Posterior cingulate gyrus (tissue), 11 donors: ENCODE measurements around the gene GPRIN1.
A peak's percentile ranks its signal among the peaks of the same experiment; 100 is the strongest.

ENCODE experiments used
- DNase-seq, 10 donors: peaks; one replicate each; pipeline versions ENCODE4 v3.0.0 to v3.0.0-alpha.2; 2020 to 2021; ENCODE audit warnings: mixed read lengths in 3 of 10
- intact Hi-C: fragments of 100-400 bp; cut with DNase I; formaldehyde crosslinking; loops from one replicate; pipeline ENCODE4 v1.15.1; 2023

The GPRIN1 gene

DNA sequence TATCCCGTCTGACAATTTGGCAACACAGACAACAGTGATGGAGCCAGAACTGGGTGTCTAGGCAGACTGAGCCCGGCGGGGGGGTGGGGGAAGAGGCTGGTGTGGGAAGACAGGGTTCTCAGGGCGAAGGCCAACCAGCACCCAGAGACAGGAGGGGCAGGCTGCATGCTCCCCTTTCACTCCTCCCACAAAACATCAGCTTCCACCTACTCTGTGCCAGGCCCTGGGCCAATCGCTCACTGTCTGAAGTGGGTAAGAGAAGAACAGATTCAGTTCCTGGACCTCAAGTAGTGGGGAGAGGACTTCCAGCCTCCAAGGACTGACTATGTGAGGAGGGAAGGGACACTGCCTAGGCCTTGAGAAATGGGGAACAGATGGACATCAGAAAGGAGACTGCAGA lies 17.6 kb upstream of the GPRIN1 start:
- DNase-seq = peak in 1 of 10 donors; percentile 88
- intact Hi-C loops = no loop called here

DNA sequence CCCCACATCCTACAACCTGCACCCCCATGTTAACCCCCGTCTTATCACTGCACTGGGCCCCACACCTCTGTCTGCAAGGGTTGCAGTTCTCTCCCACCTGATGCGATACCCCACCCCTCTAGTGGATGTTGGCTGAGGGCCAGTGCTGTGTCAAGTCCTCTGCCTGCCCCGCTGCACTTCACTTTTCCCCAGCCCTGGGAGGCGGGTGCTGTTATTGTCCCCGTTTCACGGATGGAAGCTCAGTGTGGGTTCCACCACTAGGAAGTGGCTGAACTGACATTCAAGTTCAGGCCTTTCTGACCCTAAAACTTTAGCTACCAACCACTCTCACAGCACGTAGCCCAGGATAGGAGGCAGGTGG lies 16.9 kb upstream of the GPRIN1 start:
- intact Hi-C loops = no loop called here
- peak in 1 of 10 donors; percentile 73 for DNase-seq

DNA sequence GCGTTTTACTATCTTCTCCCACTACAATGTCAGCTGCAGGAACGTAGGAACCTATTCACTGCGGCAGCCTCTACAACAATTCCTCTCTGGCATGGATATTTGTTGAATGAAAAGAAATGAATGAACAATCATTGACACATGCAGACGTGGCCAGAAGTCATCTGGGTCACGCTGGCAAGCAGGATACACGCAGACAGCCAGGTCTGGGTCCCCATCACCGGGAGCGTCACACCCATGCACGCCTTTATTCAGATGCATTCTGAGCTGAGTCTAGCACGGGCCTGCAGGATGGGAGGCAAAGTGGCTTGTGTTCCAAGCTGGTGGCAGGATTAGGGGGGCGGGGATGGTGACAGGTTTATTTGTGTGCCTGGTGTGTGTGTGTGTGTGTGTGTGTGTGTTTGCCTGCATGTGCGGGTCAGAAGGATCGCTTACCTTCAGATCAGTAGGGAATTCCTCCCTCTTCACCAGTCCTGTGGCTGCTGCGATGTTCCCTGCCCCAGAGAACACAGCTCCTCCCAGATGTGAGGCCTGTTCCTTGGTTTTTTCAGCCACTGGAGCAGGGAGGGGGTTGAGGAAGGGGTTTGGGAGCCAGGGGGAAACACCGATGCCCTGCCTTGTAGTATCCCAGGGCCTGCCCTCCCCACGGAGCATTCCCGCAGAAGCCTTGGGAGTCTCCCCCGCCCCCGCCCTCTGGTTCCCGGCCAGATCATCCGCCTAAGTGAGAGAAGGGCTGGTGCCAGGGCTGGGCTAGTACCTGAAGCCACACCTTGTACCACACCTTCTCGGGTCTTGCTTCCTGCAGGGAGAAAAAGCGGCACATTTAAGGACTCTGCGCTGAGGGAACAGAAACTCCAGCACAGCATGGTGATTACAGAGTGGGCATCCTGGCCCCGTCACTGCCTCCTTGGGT lies 16.3 kb upstream of the GPRIN1 start:
- peak in 1 of 10 donors; percentile 77 for DNase-seq
- intact Hi-C loops = no loop called here

DNA sequence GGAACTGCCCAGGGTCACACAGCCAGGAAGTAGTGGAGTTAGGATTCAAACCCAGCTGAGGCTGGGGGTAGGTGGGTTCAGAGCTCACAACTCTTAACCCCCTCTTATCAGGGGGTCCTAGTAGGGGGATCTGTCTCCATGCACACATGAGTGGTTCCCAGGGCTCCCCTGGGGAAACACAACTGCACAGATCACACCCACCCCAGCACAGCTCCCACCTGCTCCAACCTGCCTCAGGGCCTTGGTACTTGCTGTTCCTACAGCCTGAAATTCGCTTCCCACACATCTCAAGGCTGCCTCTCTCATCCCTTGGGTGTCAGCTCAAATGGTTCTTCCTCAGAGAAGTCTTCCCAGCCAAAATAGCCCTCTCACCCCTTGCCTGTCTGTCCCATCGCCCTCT lies 15.6 kb upstream of the GPRIN1 start:
- intact Hi-C loops = no loop called here
- DNase-seq = peak in 1 of 10 donors; percentile 50

DNA sequence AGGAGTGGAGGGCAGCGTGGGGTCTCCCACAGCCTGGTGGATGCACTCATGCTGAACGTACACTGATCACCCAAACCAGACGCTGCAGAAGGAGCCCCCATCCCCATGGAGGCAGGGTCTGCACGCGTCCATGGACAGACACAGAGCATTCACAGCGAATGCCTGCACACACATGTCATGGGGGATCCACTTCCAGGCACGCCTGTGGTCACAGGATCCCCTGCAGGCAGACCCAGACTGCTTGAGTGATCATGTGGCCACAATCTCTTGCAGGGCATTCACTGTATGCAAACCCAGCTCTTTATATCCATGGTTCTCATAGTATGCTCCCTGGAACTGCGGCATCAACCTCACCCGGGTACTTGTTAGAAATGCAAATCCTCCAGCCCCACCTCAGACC lies 15.0 kb upstream of the GPRIN1 start:
- peak in 1 of 10 donors; percentile 76 for DNase-seq
- intact Hi-C loops = no loop called here

DNA sequence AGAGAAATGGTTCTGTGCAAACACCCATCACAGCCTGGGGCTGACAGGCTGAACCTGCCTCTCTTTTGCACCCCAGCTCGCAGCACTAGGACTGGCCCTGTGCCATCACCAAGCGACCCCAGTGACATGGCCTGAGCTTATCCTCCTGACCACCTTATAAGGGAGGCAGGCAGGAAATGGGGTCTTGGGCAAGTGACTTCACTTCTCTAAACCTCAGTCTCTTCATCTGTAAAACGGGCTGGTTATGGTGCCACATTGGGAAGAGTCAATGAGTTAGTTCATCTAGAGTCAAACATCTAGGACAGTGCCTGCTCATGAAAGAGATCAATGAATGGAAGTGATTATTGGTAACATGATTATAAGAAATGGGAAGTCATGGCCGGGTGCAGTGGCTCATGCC lies 14.2 kb upstream of the GPRIN1 start:
- DNase-seq = peak in 1 of 10 donors; percentile 46
- intact Hi-C loops = no loop called here

DNA sequence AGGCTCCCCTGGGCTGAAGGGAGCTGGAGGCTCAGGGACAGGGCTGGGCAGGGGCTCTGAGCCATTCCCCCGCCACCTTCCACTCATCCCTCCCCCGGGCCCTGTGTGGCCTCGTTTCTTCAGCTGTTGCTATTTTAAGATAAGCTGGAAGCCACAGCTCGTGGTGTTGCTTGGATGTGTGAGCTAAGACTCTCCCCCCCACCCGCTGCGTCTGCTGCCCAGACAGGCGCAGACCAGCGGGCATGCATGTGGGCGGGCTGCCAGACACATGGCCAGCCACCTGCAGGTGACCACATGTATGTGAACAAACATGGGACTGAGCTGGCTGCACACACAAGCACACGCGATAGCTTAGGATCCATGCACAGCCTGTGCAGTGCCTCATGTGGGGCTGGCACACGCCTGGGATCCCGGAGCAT lies 11.7 kb upstream of the GPRIN1 start:
- peak in 8 of 10 donors; percentile 55 to 95 (median 73) for DNase-seq
- intact Hi-C loops = no loop called here

DNA sequence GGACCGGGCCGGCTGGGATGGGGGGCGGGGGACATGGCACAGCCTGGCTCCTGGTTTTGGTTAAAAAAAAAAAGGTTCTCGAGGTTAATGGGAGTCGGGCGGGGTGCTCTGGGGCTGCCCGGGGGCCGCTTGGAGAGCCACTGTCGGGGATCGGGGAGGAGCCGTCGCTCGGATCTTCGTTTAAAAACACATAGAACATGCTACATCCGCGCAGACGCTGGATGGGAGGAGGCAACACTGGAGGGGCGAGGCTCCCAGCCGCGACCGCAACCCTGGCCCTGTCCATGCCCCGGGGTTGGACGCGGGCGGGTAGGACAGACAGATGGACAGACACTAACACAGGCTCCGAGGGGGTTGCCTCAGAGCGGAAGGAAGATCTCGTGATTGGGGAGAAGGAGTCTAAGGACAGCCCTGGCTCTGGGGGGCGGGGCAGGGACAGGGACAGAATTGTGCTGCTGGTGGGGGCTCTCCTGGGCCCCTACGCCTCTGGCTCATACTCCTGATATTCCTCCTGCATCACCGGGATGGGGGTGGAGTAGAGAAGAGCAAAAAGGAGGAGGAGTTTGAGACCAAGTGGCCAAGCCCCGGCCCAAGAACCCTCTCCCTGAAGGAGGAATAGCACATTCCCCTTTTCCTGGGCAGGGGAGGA lies 10.5 kb upstream of the GPRIN1 start:
- peak in 1 of 10 donors; percentile 83 for DNase-seq
- intact Hi-C loops = no loop called here

DNA sequence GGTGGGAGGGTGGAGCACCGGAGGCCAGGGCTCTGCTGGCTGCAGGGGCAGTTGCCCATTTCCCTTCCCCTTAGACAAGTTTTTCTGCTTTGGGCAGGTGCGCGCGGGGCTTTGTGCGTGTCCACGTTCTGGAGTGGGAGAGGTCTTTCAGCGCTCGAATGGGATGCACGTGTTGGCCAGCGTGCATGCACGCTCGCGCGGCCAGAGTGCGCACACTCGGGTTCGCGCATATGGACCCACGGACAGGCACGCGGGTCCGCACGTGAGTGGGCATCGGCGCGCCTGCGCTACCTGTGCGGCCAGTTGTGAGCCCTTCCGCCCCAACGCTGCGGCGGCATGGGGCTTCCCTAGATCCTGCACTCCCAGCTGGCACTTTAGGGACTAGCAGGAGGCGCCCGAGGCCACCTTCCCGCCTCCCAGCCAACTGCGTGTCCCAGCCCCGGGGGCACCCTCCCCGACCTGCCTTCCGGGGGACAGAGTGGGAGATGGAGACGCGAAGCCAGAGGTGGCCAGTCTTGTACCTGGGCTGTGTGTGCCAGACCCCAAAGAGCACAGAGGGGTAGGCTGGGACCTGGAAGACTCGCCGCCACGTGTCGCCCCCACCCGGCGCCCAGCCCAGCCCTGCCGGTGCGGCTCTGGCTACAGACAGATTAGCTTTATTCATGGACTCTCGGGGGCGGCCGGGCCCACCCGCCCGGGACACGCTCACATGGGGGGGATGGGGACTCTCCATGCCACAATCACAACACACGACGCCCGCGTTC lies 9.8 kb upstream of the GPRIN1 start:
- peak in 1 of 10 donors; percentile 85 for DNase-seq
- intact Hi-C loops = no loop called here

DNA sequence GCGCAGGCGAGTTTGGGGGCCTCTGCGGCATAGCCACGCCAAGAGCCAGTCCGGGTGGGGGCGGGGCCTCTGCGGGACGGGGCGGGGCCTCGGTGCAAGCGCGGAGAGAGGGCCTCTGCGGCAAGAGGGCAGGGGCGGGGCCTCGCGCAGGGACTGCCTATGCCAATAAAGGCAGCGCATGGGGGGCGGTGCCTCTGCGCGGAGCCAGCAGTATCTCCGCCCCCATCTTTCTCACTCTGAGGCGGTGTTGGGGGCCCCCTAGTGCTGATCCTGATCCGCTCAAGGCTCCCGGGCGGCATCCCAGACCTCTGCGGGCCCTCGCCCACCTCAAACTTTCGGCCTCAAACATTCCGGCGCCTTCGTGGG lies 9.2 kb upstream of the GPRIN1 start:
- peak; percentile 69 to 99 (median 91) for DNase-seq
- intact Hi-C loops = no loop called here

DNA sequence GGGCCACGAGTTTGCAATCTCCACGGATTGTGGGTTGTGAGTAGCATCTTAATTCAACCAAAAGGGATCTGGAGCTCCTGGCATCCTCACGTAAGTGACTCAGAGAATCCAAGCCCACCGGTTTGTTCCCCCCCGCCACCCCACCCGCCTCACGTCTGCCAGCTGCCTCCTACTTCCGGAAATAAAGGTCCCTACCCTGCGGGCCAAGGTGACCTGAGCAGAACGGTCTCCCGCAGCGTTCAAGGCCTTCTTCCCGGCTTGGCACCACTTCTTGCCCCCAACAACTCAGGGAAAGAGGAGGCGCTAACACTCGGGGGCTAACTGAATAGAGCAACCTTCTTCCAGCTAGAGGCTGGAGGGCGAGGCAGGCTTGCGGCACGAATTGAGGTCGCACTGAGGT lies 8.8 kb upstream of the GPRIN1 start:
- intact Hi-C loops = no loop called here
- peak in 1 of 10 donors; percentile 25 for DNase-seq

DNA sequence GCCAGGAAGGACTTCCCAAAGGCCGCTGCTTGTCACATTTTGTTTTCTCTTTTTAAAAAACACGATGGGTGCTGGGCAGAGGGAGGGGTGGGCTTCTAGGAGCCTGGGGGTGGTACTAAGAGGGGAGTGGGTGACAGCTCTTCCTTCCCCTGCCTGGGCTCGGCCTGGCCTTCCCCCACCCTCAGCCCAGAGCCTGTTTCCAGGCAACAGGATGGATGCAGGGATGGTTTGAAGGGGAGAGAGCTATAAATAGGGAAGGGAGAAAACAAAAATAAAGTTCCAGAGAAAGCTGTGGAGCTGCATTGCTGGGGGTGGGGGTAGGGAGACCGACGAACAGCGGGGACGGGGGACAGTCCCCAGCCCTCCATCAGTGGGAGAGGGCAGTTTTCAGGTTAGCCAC lies 6.6 kb upstream of the GPRIN1 start:
- intact Hi-C loops = no loop called here
- peak in 1 of 10 donors; percentile 82 for DNase-seq

DNA sequence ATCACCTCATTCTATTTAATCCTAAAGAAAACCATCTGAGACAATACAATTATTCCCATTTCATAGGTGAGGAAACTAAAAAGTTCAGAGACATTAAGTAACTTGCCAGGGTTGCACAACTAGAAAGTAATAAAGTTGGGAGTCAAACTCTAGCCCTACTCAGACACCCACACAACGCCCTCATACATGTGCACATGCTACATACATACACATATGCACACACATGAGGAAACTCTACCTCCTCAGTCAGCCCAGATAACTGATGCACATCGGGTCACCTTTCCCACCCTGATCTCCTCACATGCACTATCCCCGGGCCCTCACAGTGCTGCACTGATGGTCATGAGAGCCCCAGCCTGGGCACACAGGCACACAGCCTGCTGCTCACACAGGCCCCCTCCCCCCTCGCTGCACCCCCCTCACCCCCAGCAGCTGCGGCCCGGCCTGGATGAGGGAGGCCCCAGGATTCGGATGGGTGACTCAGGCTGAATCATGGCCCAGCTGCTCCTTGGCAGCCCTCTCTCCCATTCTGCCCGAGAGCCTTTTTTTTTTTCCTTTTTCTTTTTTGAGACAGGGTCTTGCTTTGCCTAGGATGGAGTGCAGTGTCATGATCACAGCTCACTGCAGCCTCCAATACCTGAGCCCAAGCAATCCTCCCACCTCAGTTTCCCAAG lies 5.0 kb upstream of the GPRIN1 start:
- DNase-seq = peak in 1 of 10 donors; percentile 85
- intact Hi-C loops = no loop called here

DNA sequence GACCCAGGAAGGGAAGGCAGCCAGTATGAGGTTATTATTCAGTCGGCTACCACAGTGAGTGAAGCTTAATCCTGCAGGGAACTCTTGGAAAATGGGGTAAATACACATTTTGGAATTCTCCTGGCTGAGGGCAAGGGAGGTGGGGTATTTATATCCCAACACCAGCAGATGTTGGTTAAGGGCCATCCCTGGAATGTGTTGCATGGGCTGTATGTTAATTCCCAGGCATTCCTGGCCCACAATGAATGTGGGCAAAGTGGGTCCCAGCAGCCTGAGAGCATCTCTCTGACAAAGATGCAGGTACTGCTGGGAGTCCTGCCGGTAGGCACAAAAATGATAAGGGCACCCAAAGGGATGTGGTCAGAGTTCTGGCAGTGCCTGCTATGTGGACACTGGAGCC lies 2.9 kb upstream of the GPRIN1 start:
- DNase-seq = peak in 1 of 10 donors; percentile 46
- intact Hi-C loops = no loop called here

DNA sequence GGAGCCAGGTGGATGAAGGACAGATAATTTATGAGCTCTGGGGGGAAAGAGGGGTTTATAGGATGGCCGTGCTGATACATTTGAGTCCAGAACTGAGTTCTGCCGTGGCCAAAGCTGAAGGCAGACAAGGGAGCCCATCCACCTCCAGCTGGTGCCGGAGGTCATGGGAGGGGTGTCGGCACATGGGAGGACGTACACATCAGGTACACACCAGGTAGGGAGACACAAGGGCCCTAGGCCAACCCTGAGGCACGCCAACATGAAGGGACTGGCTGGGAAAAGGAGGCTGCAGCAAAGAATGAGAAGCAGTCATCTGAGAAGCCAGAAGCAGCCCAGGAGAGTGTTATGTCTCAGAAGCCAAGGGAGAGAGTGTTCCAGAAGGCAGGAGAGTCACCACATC lies 2.1 kb upstream of the GPRIN1 start:
- DNase-seq = peak in 1 of 10 donors; percentile 66
- intact Hi-C loops = no loop called here

DNA sequence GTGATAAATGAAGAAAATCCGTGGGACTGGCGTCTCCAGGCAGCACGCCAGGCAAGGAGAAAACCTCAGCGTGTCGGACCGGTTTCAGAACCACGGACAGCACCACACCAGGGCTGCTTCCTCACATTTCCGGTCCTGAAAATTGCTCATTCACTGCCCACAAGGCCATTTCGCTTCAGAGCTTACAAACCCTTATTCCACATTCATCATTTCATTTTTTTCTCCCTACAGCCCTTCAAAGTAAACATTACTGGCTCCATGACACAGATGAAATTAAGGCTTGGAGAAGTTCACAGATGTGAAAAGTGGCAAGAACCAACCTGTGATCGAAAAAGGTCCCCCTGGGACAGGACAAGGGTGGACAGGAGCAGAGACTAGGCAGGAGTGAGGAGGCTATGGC lies 1.5 kb upstream of the GPRIN1 start:
- DNase-seq = peak in 5 of 10 donors; percentile 51 to 88 (median 58)
- intact Hi-C loops = no loop called here

DNA sequence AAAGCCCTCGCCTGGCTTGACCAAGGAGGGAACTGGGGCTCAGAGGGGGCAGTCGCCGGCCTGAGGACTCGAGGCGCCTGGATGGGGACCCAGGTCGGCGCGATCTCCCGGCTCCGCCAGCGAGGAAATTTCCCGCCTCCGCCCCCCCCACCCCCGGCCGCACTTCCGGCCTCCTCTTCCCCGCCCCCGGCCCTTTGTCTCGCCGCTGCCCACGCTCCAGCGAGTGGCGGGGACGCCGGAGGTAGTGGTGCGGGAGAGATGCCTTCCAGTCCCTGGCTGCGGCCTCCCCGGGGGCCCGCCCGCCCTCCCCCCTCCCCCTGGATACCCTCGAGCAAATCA lies 448 bp upstream of the GPRIN1 start:
- intact Hi-C loops = no loop called here
- DNase-seq = no peak

DNA sequence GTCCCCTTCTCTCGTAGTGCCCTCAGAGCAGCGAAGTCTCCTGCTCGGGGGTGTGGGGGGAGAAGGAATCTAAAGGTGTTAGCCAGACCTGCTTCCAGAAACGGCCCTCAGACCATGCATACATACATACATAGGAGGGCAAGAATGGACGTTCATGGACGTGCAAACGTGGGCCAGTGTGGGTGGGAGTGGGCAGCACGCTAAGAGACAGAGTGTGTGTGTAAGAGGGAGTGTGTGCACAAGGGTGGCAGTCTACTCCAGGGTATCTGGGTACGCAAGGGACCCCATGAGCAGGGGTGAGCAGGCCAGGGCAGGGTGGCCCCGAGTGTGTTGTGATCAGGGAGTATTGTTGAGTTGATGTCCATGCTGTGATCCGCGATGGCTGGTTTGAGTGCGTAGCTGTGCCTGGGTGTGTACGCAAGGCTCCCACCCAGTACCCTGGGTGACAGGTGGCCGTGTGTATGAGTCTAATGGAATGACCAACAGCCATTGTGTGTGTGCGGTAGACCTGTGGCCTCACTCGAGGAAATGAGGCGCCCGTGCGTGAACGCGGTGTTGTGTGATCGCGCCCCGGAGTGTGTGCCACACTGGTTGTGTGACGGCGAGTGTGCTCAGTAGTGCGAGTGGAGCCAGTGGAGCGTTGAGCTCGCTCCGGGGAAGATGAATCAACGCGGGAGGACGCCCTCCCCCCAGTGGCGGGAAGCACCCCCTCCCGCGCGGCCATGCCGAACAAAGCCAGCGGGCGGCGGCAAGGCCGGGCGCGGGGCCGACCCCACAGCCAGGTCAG lies 826 bp downstream of the GPRIN1 start:
- intact Hi-C loops = no loop called here
- peak in 3 of 10 donors; percentile 42 to 90 (median 81) for DNase-seq

DNA sequence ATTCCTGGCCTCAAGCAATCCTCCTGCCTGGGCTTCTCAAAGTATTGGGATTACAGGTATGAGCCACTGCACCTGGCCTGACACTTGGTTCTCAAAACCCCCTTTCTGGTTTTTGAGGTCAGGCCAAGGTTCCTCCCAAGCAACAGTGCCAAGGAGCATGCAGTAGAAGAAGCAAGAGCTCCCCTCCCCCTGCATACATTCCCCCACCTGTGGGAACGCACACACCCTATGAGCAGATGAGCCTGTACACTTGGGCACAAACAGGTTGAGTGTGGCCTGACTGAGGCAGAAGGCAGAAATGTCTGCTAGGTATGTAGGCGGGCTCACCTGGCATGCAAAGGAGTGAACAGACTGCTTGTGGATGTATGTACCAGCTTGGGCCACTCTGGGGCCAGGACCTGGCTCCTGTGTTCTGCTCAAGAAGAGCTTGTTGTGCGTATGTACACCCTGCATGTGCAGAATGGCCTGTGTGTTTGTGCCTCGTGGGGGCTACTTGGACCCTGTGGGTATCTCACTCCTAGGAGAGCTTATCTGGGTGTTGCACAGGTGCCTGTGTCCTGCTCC lies 1.7 kb downstream of the GPRIN1 start:
- intact Hi-C loops = no loop called here
- peak in 1 of 10 donors; percentile 79 for DNase-seq

DNA sequence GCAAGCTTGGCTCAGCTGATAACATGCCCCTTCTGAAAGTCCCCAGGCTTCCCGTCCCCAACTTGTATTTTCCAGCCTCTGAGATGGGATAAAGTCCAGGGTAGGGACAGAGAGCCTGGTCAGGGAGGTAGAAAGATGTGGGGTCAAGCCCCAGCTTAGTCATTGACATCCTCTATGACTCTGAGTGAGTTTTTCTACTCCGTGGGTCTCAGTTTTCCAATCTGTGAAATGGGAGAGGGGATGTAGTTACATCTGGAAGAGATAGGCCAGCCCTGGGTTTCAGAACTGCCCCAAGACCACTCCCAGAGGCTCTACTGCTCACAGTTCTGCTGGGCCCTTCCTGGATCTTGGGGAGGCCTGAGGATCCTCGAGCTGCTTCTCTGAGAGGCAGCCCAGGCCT lies 3.1 kb downstream of the GPRIN1 start:
- no peak for DNase-seq
- intact Hi-C loops = no loop called here
